GM12878 (cell line): ENCODE measurements around the gene MAGI2. TPM values are rescaled to one million over a fixed set of nuclear protein-coding genes. Genes with fewer than 3 reads are reported as not detected.

Source experiments
- ATAC-seq: fragments of 200-7000 bp; cut with Tn5 transposase; 3 replicates; pipeline ENCODE4 v1.9.1; 2020; ENCODE audit warnings: mild to moderate bottlenecking, moderate library complexity
- BruUV-seq: library from RNA; stranded (reverse); fragments of 400-500 nt; replicated peaks from 2 replicates; lab custom pipeline; 2021; lab: Mats Ljungman, UMichigan
- CTCF ChIA-PET: fragments of 300-600 bp; sonication (Branson Sonifier 250); formaldehyde crosslinking; extraction: SDS; loops from one replicate; lab custom pipeline; 2021; ENCODE audit warnings: inconsistent platforms; lab: Yijun Ruan, JAX
- POLR2A ChIA-PET: fragments of 350-600 bp; formaldehyde crosslinking; extraction: SDS; loops from one replicate; lab custom pipeline; 2021; ENCODE audit warnings: inconsistent platforms; lab: Charles Lee
- RAD21 ChIA-PET: fragments of 300-600 bp; sonication (Branson Sonifier 250); formaldehyde crosslinking; loops from one replicate; lab custom pipeline; 2023; ENCODE audit warnings: antibody characterized with exemption; ENCODE audit not compliant: unreplicated experiment; lab: Charles Lee
- SMC1A ChIA-PET: fragments of 300-600 bp; sonication (Branson Sonifier 250); formaldehyde crosslinking; loops from one replicate; lab custom pipeline; 2023; ENCODE audit not compliant: unreplicated experiment, uncharacterized antibody; lab: Charles Lee
- DNase-seq: peaks from one replicate; pipeline ENCODE4 v3.0.0-alpha.2; 2011; ENCODE audit warnings: low read depth, low spot score
- FAIRE-seq: peaks from 3 replicates; lab custom pipeline; 2011; peaks lifted over from hg19 to GRCh38; lab: Jason Lieb, UNC
- H2AFZ ChIP-seq: 2 replicates; pipeline ENCODE4 v1.6.0; 2011; ENCODE audit warnings: low read depth, low read length, control low read depth; ENCODE audit not compliant: control insufficient read depth
- H3K27ac ChIP-seq: 2 replicates; pipeline ENCODE4 v1.5.1; 2011; ENCODE audit warnings: control low read depth; ENCODE audit not compliant: control insufficient read depth, insufficient read depth
- H3K27me3 ChIP-seq, 2 experiments: replicated peaks in 1 of 2; 2 replicates each; pipeline versions ENCODE4 v1.6.0 to v1.6.1; 2011; ENCODE audit warnings: low read length in 1 of 2; ENCODE audit not compliant: control insufficient read depth in 2 of 2, insufficient read depth in 2 of 2
- H3K36me3 ChIP-seq, 2 experiments: 2 replicates each; pipeline ENCODE4 v1.5.1; 2011; ENCODE audit warnings: low read length in 1 of 2; ENCODE audit not compliant: control insufficient read depth in 2 of 2, insufficient read depth in 2 of 2
- H3K4me1 ChIP-seq: 2 replicates; pipeline ENCODE4 v1.6.1; 2011; ENCODE audit warnings: mild to moderate bottlenecking, low read length, moderate library complexity, mixed read lengths; ENCODE audit not compliant: control insufficient read depth, insufficient read depth
- H3K4me2 ChIP-seq: 2 replicates; pipeline ENCODE4 v1.6.0; 2011; ENCODE audit warnings: control low read depth; ENCODE audit not compliant: control insufficient read depth, insufficient read depth
- H3K4me3 ChIP-seq: fragments of 200-600 bp; sonication (generic); 2 replicates; pipeline ENCODE4 v1.5.1; 2016
- H3K79me2 ChIP-seq: 2 replicates; pipeline ENCODE4 v1.6.0; 2011; ENCODE audit warnings: low read length; ENCODE audit not compliant: control insufficient read depth, insufficient read depth
- H3K9ac ChIP-seq: 2 replicates; pipeline ENCODE4 v1.8.0; 2011; ENCODE audit warnings: low read length, control low read depth, mixed read lengths; ENCODE audit not compliant: control insufficient read depth, insufficient read depth
- H3K9me3 ChIP-seq: replicated peaks from 3 replicates; pipeline ENCODE4 v1.5.1; 2011; ENCODE audit warnings: mild to moderate bottlenecking, low read length; ENCODE audit not compliant: control insufficient read depth, insufficient read depth
- H4K20me1 ChIP-seq: 2 replicates; pipeline ENCODE4 v1.6.0; 2011; ENCODE audit not compliant: control insufficient read depth, insufficient read depth
- CREB1 ChIP-seq: IDR thresholded peaks from 2 replicates; pipeline ENCODE4 v1.6.1; 2012; ENCODE audit warnings: low read depth, mild to moderate bottlenecking, inconsistent platforms
- E4F1 ChIP-seq: fragments of 450-650 bp; IDR thresholded peaks from 2 replicates; pipeline ENCODE4 v1.6.1; 2018; ENCODE audit warnings: borderline replicate concordance, mild to moderate bottlenecking; ENCODE audit not compliant: partially characterized antibody
- EZH2 ChIP-seq: IDR thresholded peaks from 2 replicates; pipeline ENCODE4 v1.6.1; 2012; ENCODE audit warnings: low read depth, mild to moderate bottlenecking, control low read depth, inconsistent platforms, low read length, borderline replicate concordance; ENCODE audit not compliant: control insufficient read depth
- NBN ChIP-seq: fragments of 450-650 bp; IDR thresholded peaks from 2 replicates; pipeline ENCODE4 v1.6.1; 2016
- NR2F1 ChIP-seq: fragments of 450-650 bp; conservative IDR thresholded peaks from 2 replicates; pipeline ENCODE4 v1.6.1; 2017; ENCODE audit warnings: mild to moderate bottlenecking
- TAF1 ChIP-seq: IDR thresholded peaks from 2 replicates; pipeline ENCODE4 v1.6.1; 2011; ENCODE audit warnings: mild to moderate bottlenecking, low read depth, low read length, borderline replicate concordance
- TBL1XR1 ChIP-seq: IDR thresholded peaks from 2 replicates; pipeline ENCODE4 v1.6.1; 2012; ENCODE audit warnings: low read depth, low read length, improper control_type of control experiment
- ZNF24 ChIP-seq: fragments of 450-650 bp; IDR thresholded peaks from 2 replicates; pipeline ENCODE4 v1.6.1; 2017; ENCODE audit warnings: antibody characterized with exemption, mild to moderate bottlenecking
- WGBS: methylation state at CpG from one replicate; pipeline ENCODE4 v1.1.6; 2016; ENCODE audit warnings: low lambda C conversion rate; ENCODE audit not compliant: insufficient replicate concordance, insufficient coverage; ENCODE audit errors: missing lambda C conversion rate; 5-methylcytosine and 5-hydroxymethylcytosine counted together
- in situ Hi-C: fragments of 300-500 bp; cut with MboI; formaldehyde crosslinking; loops from 9 replicates; pipeline ENCODE4 v1.14.3; 2018; ENCODE audit warnings: mixed read lengths
- intact Hi-C: fragments of 100-400 bp; cut with micrococcal nuclease; formaldehyde crosslinking; loops from one replicate; pipeline ENCODE4 v1.14.2; 2022; ENCODE audit not compliant: unreplicated experiment
- polyA plus RNA-seq, 11 experiments: library from polyadenylated mRNA; depleted of rRNA in 4 of 11; unstranded in 6 of 11; stranded (reverse) in 5 of 11; fragments of >200 nt; fragmentation: Nextera tagmentation in 4 of 11; fragmentation: Illumina TruSeq in 1 of 11; extraction: Ambion mirVana in 4 of 11; extraction: Trizol in 1 of 11; gene quantifications; 1 replicate in 1 of 11; 2 replicates in 10 of 11; pipeline versions ENCODE4 v1.2.1 to v1.2.3, GENCODE V29; 2011 to 2016; ENCODE audit warnings: inconsistent platforms in 2 of 11, missing spikeins in 2 of 11, low read depth in 1 of 11
- total RNA-seq, 4 experiments: library from RNA; depleted of rRNA in 3 of 4; stranded (reverse); fragments of >200 nt in 3 of 4; fragmentation: Illumina TruSeq in 1 of 4; extraction: Trizol in 1 of 4; gene quantifications; 2 replicates each; pipeline versions ENCODE4 v1.2.1 to v1.2.3, GENCODE V29; 2013 to 2021
- TF ChIP-seq, protein P1 (sequence below): fragments of 450-650 bp; IDR thresholded peaks from 2 replicates; pipeline ENCODE4 v1.6.1; 2016; ENCODE audit warnings: mild to moderate bottlenecking
- TF ChIP-seq, protein P2 (sequence below): IDR thresholded peaks from 2 replicates; pipeline ENCODE4 v1.6.1; 2012; ENCODE audit warnings: mild to moderate bottlenecking, low read depth, low read length

The MAGI2 gene
- total and polyA plus RNA-seq, 10 of the 15 experiments (the other 5 are each of a cell fraction or from before 2014, with no cell fraction given) = 0.01 to 0.31 (median 0.05) TPM; not detected in 2

DNA sequence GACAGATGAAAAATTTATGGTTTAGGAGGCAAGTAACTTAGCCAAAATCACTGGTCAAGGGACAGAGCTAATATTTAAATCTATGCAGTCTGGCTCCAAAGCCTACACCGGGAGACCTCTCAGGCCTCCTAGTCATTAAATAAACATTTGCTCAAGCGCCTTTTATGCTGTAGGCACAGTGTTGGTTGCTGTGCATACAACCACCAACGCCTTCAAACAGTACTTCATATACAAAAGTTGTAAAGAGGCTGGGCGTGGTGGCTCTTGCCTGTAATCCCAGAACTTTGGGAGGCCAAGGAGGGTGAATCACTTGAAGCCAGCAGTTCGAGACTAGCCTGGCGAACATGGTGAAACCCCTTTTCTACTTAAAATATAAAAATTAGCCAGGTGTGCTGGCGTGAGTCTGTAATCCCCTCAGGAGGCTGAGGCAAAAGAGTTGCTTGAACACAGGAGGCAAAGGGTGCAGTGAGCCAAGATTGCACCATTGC is 159.8 kb downstream of the MAGI2 start:
- BruUV-seq = no TSS peak
- no peak overlapping the region for H3K27ac ChIP-seq
- no peaks in the 10 kb centered on the region for H3K4me1 ChIP-seq
- intact Hi-C loops (no loop called here), in situ Hi-C loops (loop anchor here (25.0 kb wide), 1 partner anchor 719 kb away; no protein-coding TSS in a partner anchor)
- no peaks in the 10 kb centered on the region for H3K79me2 ChIP-seq
- H3K4me2 ChIP-seq = no peak overlapping the region
- ChIA-PET POLR2A (no interaction called here), RAD21 (no interaction called here), CTCF (interaction anchor here (0.6 to 1.5 kb wide), 2 partner anchors 9 to 303 kb away, joined by 3 to 8 read pairs; no protein-coding TSS in a partner anchor), SMC1A (interaction anchor here (0.6 to 0.9 kb wide), 2 partner anchors 12 to 1558 kb away, joined by 3 to 4 read pairs; no protein-coding TSS in a partner anchor)
- no peaks in the 10 kb centered on the region for H3K9me3 ChIP-seq
- no peak overlapping the region for H3K4me3 ChIP-seq
- ATAC-seq = no peak
- H3K27me3 ChIP-seq = no peaks in the 10 kb centered on the region
- TF ChIP-seq EZH2 (no peak), ZNF24 (no peak), CREB1 (no peak), TBL1XR1 (no peak), NR2F1 (no peak), TAF1 (no peak), E4F1 (no peak), NBN (no peak)
- TF ChIP-seq, protein P1, sequence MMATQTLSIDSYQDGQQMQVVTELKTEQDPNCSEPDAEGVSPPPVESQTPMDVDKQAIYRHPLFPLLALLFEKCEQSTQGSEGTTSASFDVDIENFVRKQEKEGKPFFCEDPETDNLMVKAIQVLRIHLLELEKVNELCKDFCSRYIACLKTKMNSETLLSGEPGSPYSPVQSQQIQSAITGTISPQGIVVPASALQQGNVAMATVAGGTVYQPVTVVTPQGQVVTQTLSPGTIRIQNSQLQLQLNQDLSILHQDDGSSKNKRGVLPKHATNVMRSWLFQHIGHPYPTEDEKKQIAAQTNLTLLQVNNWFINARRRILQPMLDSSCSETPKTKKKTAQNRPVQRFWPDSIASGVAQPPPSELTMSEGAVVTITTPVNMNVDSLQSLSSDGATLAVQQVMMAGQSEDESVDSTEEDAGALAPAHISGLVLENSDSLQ = no peak
- TF ChIP-seq, protein P2, sequence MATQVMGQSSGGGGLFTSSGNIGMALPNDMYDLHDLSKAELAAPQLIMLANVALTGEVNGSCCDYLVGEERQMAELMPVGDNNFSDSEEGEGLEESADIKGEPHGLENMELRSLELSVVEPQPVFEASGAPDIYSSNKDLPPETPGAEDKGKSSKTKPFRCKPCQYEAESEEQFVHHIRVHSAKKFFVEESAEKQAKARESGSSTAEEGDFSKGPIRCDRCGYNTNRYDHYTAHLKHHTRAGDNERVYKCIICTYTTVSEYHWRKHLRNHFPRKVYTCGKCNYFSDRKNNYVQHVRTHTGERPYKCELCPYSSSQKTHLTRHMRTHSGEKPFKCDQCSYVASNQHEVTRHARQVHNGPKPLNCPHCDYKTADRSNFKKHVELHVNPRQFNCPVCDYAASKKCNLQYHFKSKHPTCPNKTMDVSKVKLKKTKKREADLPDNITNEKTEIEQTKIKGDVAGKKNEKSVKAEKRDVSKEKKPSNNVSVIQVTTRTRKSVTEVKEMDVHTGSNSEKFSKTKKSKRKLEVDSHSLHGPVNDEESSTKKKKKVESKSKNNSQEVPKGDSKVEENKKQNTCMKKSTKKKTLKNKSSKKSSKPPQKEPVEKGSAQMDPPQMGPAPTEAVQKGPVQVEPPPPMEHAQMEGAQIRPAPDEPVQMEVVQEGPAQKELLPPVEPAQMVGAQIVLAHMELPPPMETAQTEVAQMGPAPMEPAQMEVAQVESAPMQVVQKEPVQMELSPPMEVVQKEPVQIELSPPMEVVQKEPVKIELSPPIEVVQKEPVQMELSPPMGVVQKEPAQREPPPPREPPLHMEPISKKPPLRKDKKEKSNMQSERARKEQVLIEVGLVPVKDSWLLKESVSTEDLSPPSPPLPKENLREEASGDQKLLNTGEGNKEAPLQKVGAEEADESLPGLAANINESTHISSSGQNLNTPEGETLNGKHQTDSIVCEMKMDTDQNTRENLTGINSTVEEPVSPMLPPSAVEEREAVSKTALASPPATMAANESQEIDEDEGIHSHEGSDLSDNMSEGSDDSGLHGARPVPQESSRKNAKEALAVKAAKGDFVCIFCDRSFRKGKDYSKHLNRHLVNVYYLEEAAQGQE = no peak
- H3K9ac ChIP-seq = no peak overlapping the region
- WGBS = 21% methylated on average over 7 of the region's 7 CpGs
- H2AFZ ChIP-seq = no peak overlapping the region
- H3K36me3 ChIP-seq = no peaks in the 10 kb centered on the region
- FAIRE-seq = no peak
- no peak for DNase-seq
- H4K20me1 ChIP-seq = no peaks in the 10 kb centered on the region
